ENCODE measurements around the gene PDE8B.

The PDE8B gene

GRCh38 chr5:77210964-77211690, 647 bp downstream of the PDE8B start:
- peaks cover 16% of the 10 kb centered on the region for H3K4me1 Mint-ChIP-seq
- H3K36me3 Mint-ChIP-seq, result no peaks in the 10 kb centered on the region
- no peaks in the 10 kb centered on the region for H3K9me3 Mint-ChIP-seq
- peak overlapping the region; percentile 66 for H3K4me3 Mint-ChIP-seq
- peaks cover 78% of the 10 kb centered on the region for H3K27me3 Mint-ChIP-seq
- ATAC-seq, result no peak
- no peak overlapping the region for H3K27ac Mint-ChIP-seq

DNA sequence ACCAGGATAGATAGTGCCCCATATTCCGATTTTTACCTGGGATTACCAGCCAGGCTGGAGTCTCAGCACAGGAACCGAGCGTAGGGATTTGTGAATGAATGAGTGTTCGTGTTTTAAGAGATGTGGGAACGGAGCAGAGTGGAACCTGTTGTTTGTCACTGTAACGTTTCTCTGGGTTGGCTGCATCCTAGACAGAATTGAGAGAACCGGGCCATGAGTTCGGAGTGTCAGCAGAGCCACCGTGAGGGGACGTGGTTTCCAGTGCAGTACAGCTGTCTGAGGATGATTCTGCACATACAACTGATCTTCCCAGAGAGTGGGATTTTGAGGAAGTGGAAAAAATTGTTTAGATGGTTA, 1.2 kb downstream of the PDE8B start:
- peaks cover 16% of the 10 kb centered on the region for H3K4me1 Mint-ChIP-seq
- H3K27ac Mint-ChIP-seq, result no peak overlapping the region
- no peaks in the 10 kb centered on the region for H3K9me3 Mint-ChIP-seq
- no peaks in the 10 kb centered on the region for H3K36me3 Mint-ChIP-seq
- H3K27me3 Mint-ChIP-seq, result peaks cover 78% of the 10 kb centered on the region
- ATAC-seq, result no peak
- peak overlapping the region; percentile 66 for H3K4me3 Mint-ChIP-seq

DNA sequence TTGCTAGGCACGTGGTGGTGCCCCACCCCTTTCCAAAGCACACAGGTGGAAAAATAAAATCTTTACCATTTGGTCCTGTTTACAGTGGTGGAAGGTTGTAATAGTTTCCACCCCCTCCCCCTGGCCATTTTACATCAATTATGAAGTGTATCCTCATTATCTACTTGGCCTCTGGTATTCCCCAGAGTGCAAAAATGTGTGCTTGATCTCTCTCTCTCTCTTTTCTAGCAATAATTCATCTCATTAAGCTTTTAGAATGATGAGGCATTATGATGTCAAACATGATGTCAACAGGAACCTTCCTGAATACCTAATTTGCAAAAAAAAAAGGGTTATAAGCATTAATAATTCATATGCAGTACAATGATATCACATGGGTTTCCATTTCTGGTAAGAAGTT, 3.1 kb downstream of the PDE8B start:
- Mint-ChIP-seq H3K27me3 (peaks cover 87% of the 10 kb centered on the region), H3K4me3 (no peak overlapping the region), H3K27ac (no peak overlapping the region), H3K4me1 (peaks cover 16% of the 10 kb centered on the region), H3K9me3 (no peaks in the 10 kb centered on the region), H3K36me3 (no peaks in the 10 kb centered on the region)
- ATAC-seq, result no peak

- no peaks in the 10 kb centered on the region for H3K36me3 Mint-ChIP-seq
- no peak overlapping the region for H3K27ac Mint-ChIP-seq
- H3K9me3 Mint-ChIP-seq, result no peaks in the 10 kb centered on the region
- H3K4me1 Mint-ChIP-seq, result peaks cover 16% of the 10 kb centered on the region
- peaks cover 81% of the 10 kb centered on the region for H3K27me3 Mint-ChIP-seq
- no peak overlapping the region for H3K4me3 Mint-ChIP-seq
- ATAC-seq, result no peak
These were observed 3.7 kb downstream of the PDE8B start for GRCh38 chr5:77214151-77214550.

DNA sequence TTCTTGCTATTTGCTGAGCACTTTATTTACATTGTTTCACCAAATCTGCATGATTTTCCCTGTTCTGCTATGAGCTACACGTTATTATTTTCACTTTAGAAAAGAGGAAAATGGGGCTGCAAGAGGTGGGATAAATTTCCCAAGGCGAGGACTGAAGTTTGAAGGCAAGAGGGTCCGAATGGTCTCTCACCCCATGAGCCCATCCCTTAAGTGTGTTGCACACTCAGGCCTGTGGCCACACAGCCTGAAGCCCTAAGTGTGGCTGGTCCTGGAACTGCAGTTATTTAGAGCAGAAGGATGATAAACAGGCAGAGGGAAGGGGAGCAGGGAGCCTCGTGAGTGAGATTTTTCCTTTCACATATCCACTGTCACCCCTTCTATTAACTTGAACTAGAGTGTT, 7.8 kb downstream of the PDE8B start:
- no peak for ATAC-seq
- Mint-ChIP-seq H3K9me3 (no peaks in the 10 kb centered on the region), H3K36me3 (no peaks in the 10 kb centered on the region), H3K27me3 (peaks cover 53% of the 10 kb centered on the region), H3K27ac (no peak overlapping the region), H3K4me1 (no peaks in the 10 kb centered on the region), H3K4me3 (no peak overlapping the region)

DNA sequence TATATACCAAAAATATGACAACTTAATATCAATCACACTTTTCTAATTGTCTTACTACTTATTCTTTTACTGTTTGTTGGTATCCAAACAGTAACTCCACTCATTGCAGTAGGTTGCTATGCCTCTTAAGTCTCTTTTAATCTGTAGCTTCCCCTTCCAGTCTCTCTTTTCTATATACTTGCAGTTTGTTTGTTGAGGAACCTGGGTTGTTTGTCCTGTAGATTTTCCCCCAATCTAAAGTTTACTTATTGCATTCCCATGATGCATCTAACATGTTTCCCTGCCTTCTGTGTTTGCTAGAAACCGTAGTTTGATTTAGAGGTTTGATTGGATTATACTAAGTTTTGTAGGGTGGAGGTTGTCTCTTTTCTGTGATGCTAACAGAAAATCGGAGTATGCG, 10.6 kb downstream of the PDE8B start:
- no peaks in the 10 kb centered on the region for H3K36me3 Mint-ChIP-seq
- H3K27ac Mint-ChIP-seq, result no peak overlapping the region
- H3K9me3 Mint-ChIP-seq, result no peaks in the 10 kb centered on the region
- H3K4me1 Mint-ChIP-seq, result no peaks in the 10 kb centered on the region
- H3K27me3 Mint-ChIP-seq, result peaks cover 24% of the 10 kb centered on the region
- no peak for ATAC-seq
- no peak overlapping the region for H3K4me3 Mint-ChIP-seq

GRCh38 chr5:77222722-77223121, 12.2 kb downstream of the PDE8B start:
- H3K4me1 Mint-ChIP-seq, result no peaks in the 10 kb centered on the region
- no peak overlapping the region for H3K4me3 Mint-ChIP-seq
- H3K27me3 Mint-ChIP-seq, result peaks cover 15% of the 10 kb centered on the region
- H3K9me3 Mint-ChIP-seq, result no peaks in the 10 kb centered on the region
- H3K27ac Mint-ChIP-seq, result no peak overlapping the region
- no peaks in the 10 kb centered on the region for H3K36me3 Mint-ChIP-seq
- no peak for ATAC-seq

DNA sequence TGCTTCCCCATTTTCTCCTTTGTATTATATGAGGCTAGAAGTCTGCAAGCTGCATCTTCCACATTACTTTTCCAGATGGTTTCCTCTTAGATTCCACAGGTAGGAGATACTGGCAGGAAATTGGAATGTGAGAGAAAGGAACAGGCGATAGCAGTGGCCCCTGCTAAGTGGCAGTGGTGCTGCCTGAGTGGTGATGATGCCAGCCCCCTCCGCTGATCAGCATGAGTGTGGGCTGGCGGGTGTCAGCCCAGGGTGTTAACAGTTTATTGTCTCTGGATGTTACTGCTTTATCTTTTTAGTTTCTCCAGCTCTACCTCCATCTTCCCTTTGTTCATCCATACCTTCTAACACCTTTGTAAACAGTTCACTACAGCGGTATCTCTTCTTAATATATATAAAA, 13.2 kb downstream of the PDE8B start:
- no peaks in the 10 kb centered on the region for H3K4me1 Mint-ChIP-seq
- no peak for ATAC-seq
- no peak overlapping the region for H3K4me3 Mint-ChIP-seq
- no peak overlapping the region for H3K27ac Mint-ChIP-seq
- no peaks in the 10 kb centered on the region for H3K36me3 Mint-ChIP-seq
- peaks cover 6% of the 10 kb centered on the region for H3K27me3 Mint-ChIP-seq
- no peaks in the 10 kb centered on the region for H3K9me3 Mint-ChIP-seq

- Mint-ChIP-seq H3K36me3 (no peaks in the 10 kb centered on the region), H3K27me3 (peaks cover 6% of the 10 kb centered on the region), H3K4me1 (no peaks in the 10 kb centered on the region), H3K9me3 (peaks cover 1% of the 10 kb centered on the region), H3K4me3 (no peak overlapping the region), H3K27ac (no peak overlapping the region)
- no peak for ATAC-seq
These were observed 14.3 kb downstream of the PDE8B start for GRCh38 chr5:77224672-77225355.

DNA sequence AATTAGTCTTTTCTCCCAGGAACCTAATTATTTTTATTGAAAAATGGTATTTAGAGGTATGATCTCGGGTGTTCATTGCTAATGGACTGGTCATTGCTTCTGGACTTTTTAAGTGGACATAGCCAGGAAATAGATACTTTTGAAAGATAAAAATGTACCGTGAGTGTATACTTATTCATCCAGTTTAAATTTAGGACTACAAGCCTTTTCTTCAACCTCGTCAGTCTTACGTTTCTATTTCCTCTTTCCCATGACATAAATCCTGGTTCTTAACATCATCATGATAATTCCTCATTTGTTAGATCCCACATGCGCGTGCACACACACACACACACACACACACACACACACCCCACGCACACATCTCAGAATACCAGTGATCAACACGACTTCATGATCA, 15.1 kb downstream of the PDE8B start:
- H3K4me1 Mint-ChIP-seq, result no peaks in the 10 kb centered on the region
- H3K9me3 Mint-ChIP-seq, result peaks cover 3% of the 10 kb centered on the region
- no peaks in the 10 kb centered on the region for H3K36me3 Mint-ChIP-seq
- H3K27ac Mint-ChIP-seq, result no peak overlapping the region
- ATAC-seq, result no peak
- no peak overlapping the region for H3K4me3 Mint-ChIP-seq
- peaks cover 6% of the 10 kb centered on the region for H3K27me3 Mint-ChIP-seq

GRCh38 chr5:77229887-77230286, 19.4 kb downstream of the PDE8B start:
- no peak overlapping the region for H3K27ac Mint-ChIP-seq
- no peaks in the 10 kb centered on the region for H3K36me3 Mint-ChIP-seq
- peaks cover 3% of the 10 kb centered on the region for H3K9me3 Mint-ChIP-seq
- no peak for ATAC-seq
- H3K4me1 Mint-ChIP-seq, result peaks cover 9% of the 10 kb centered on the region
- no peaks in the 10 kb centered on the region for H3K27me3 Mint-ChIP-seq
- H3K4me3 Mint-ChIP-seq, result no peak overlapping the region

- Mint-ChIP-seq H3K27ac (no peak overlapping the region), H3K36me3 (no peaks in the 10 kb centered on the region), H3K4me3 (no peak overlapping the region), H3K4me1 (peaks cover 9% of the 10 kb centered on the region), H3K9me3 (peaks cover 3% of the 10 kb centered on the region), H3K27me3 (no peaks in the 10 kb centered on the region)
- ATAC-seq, result no peak
These were observed 20.4 kb downstream of the PDE8B start for GRCh38 chr5:77230727-77231470.

DNA sequence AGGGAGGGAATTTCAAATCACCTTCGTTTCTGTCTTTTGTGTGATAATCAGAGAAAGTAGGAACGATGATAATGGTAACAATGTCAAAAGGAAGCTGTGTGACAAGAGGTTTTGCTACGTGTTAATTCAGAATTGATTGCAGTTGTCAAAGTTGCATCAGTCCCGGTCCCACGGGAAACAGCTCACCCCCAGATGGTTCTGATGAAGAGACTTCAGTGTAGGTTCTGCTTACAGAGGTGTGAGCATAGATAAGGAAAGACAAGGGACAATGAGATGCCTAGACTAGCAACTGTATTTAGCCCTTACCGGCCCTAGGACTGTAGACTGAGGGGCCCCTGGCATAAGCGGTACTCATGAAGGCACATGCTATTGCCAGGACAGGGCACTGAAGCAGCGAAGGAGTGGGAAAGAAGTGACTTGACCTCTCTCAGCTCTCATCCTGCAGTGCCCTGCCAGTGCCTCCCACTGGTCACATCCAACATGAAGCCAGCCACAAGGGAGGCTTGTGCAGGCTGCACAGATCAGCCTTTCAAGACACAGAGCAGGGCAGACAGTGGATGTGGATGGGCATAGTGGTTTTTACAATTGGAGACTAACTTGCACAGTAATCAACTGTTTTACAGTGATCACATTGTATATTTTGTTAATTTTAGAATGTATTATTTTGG, 21.1 kb downstream of the PDE8B start:
- H3K27ac Mint-ChIP-seq, result no peak overlapping the region
- H3K4me3 Mint-ChIP-seq, result no peak overlapping the region
- H3K9me3 Mint-ChIP-seq, result peaks cover 5% of the 10 kb centered on the region
- no peaks in the 10 kb centered on the region for H3K36me3 Mint-ChIP-seq
- no peaks in the 10 kb centered on the region for H3K27me3 Mint-ChIP-seq
- ATAC-seq, result peak; percentile 31
- H3K4me1 Mint-ChIP-seq, result peaks cover 9% of the 10 kb centered on the region

DNA sequence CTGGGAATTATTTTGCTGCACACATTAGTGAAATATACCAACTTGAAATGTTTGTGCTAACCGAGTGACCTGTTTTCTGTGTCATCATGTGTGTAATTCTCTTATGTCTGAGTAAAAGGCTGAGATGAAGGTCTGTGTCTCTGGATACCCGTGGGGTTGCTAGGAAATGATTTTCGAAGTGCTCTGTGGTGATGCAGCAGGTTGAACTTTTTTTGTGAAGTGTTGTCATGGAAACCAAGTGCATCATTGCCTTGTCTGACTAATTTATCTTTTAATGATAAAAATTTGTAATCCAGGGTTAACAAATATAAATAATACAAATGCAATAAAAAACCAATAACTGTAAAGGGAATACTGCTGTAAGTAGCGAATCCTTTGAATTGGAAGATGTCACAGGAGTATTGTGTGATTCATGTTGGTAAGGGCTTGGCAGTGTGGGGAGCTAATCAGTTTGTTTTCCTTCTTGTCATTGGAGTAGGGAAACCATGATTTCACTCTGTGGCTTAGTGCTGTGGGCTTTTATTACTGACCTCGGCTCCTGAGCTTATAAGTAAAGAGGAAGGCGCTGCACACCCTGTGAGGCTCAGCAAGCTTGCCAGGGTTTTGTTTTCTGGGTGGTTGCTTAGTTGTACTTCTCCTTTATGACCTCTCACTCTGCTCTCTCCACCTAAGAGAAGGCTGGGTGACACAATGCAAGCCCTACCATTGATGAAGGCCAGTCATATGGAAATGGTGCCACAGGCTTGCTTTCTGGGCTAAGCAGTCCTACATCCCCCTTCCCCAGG, 22.3 kb downstream of the PDE8B start:
- Mint-ChIP-seq H3K36me3 (no peaks in the 10 kb centered on the region), H3K4me1 (peaks cover 9% of the 10 kb centered on the region), H3K27me3 (no peaks in the 10 kb centered on the region), H3K4me3 (no peak overlapping the region), H3K9me3 (peaks cover 5% of the 10 kb centered on the region), H3K27ac (no peak overlapping the region)
- peak; percentile 84 for ATAC-seq

Measured in stimulated activated memory B cell treated with anti-CD40 and anti-IgM and Interleukin-4, amounts not matched to agents 10 μg/mL and 1 μg/mL and 100 μg/mL, for 72 hours (primary cell).